Measurements from ENCODE around the gene SLC16A3. TPM values are rescaled to one million over a fixed set of nuclear protein-coding genes. Genes with fewer than 3 reads are reported as not detected.

Gene SLC16A3
- total and polyA plus RNA-seq, 2 donors (not counting 3 experiments of a cell fraction or from before 2014, with no cell fraction given), result 95.9 to 171 TPM

DNA sequence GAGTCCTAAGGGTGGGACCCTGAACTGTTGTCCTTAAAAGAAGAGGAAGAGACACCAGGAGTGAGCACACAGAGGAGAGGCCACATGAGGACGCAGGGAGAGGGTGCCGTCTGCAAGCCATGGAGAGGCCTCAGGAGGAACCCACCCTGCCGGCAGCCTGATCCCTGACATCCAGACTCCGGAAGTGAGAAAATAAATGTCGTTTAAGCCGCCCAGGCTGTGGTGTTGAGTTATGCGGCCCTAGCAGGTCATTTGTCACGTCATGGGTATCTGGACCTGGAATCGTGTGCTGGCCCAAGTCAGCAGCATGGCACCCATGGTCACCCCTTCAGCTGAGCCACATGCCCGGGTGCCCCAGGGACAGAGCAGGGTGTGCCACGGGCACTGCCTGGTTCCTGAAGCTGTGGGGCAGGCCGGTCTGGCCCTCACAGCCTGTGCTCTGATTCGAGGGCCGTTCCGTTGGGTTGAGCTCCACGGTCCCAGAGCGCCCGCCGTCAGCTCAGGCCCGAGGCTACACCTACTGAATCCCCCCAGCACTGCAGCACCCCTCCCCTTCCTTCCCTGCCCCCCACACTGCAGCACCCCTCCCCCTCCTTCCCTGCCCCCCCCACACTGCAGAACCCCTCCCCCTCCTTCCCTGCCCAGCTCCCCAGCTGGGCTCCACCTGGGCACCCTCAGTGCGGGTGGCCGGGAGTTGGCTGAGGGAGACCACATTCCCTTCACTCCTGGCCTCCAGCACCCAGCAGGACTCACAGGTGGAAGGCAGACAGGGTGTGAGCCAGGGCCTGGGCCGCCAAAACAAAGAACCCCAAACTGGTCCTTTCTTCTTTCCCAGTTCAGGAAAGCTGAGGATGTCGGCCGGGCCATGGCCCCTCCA, 13.5 kb upstream of the SLC16A3 start:
- POLR2A ChIA-PET, result no interaction called here

More for the DNA sequence above, 13.5 kb upstream of the SLC16A3 start:
- DNase-seq (ENCODE audit: low read depth, low spot score), result no peak
- dilution Hi-C loops (cut with MboI; ENCODE audit: extremely low pct_ligation_motif_present, low sequenced_read_pairs) (no loop called here), intact Hi-C loops (cut with micrococcal nuclease) (loop anchor here (10.0 kb wide), 1 partner anchor 191 kb away; the partner anchor contains the start of genes CENPX and LRRC45)
- no TSS peak for BruUV-seq (replicated peaks)
- Histone ChIP-seq H3K4me1 (ENCODE audit: control insufficient read depth, extremely low read depth, insufficient read depth, low read length) (peaks cover 33% of the 10 kb centered on the region), H2AFZ (ENCODE audit: low read depth, low read length) (no peak overlapping the region), H3K9me3 (replicated peaks; ENCODE audit: control insufficient read depth, insufficient read depth, low read length) (no peaks in the 10 kb centered on the region), H3K79me2 (ENCODE audit: control insufficient read depth, insufficient read depth, low read length) (no peaks in the 10 kb centered on the region), H4K20me1 (replicated peaks; ENCODE audit: control insufficient read depth, extremely low read depth, insufficient read depth, low read length) (no peaks in the 10 kb centered on the region), H3K27ac (ENCODE audit: insufficient read depth, low read depth, low read length) (no peak overlapping the region), H3K4me2 (ENCODE audit: insufficient read depth, low read length) (no peak overlapping the region), H3K27me3 (ENCODE audit: control insufficient read depth in 2 of 2, insufficient read depth in 2 of 2, low read length in 2 of 2) (no peaks in the 10 kb centered on the region), H3K9ac (replicated peaks; ENCODE audit: extremely low read depth, insufficient read depth, low read length) (no peak overlapping the region), H3K36me3 (ENCODE audit: control insufficient read depth in 2 of 2, extremely low read depth in 1 of 2, insufficient read depth in 2 of 2, low read length in 2 of 2) (no peaks in the 10 kb centered on the region), H3K9me1 (replicated peaks; ENCODE audit: control insufficient read depth, extremely low read depth, insufficient read depth, low read length) (no peaks in the 10 kb centered on the region), H3K4me3 (replicated peaks in 1 of 3; ENCODE audit: insufficient read depth in 1 of 3, low read depth in 1 of 3, low read length in 3 of 3) (no peak overlapping the region)
- CTCF ChIA-PET, result interaction anchor here (5.3 kb wide), 1 partner anchor 10 kb away, joined by 22 read pairs; no protein-coding TSS in a partner anchor
- no peak for TF ChIP-seq GATA2 (IDR thresholded peaks at IDR 0.05; ENCODE audit: insufficient read depth, insufficient read length, low read depth, low read length)
- TF ChIP-seq FOS (IDR thresholded peaks at IDR 0.05; ENCODE audit: borderline replicate concordance, insufficient read depth, low read length), result no peak
- no peak for TF ChIP-seq MYC (IDR thresholded peaks at IDR 0.05; ENCODE audit: low read depth, low read length)
- TF ChIP-seq CTCF (IDR thresholded peaks at IDR 0.05; ENCODE audit: extremely low read depth in 1 of 2, insufficient read depth in 1 of 2, low read depth in 1 of 2, low read length in 2 of 2), result no peak
- TF ChIP-seq EZH2 (IDR thresholded peaks at IDR 0.05; ENCODE audit: borderline replicate concordance, low read depth, low read length, severe bottlenecking), result no peak
- TF ChIP-seq POLR2A (IDR thresholded peaks at IDR 0.05; ENCODE audit: low read depth, low read length), result no peak
- no peak for TF ChIP-seq JUN (IDR thresholded peaks at IDR 0.05; ENCODE audit: borderline replicate concordance, insufficient read depth, insufficient read length, low read depth)
- no peak for TF ChIP-seq MAX (IDR thresholded peaks at IDR 0.05; ENCODE audit: insufficient read depth, insufficient read length)
- no peak for TF ChIP-seq POLR2AphosphoS5 (IDR thresholded peaks at IDR 0.05; ENCODE audit: insufficient read depth, low read depth, low read length)
- no peak for FAIRE-seq
